Calu3 (cell line): Measurements from ENCODE around the gene SLC16A14. TPM values are rescaled to one million over a fixed set of nuclear protein-coding genes. Genes with fewer than 3 reads are reported as not detected.

Experiments used
- BruUV-seq: library from RNA; stranded (reverse); fragments of 400-500 nt; replicated peaks from 2 replicates; lab custom pipeline; 2021; lab: Mats Ljungman, UMichigan
- CTCF ChIA-PET: fragments of 300-600 bp; sonication (Branson Sonifier 250); formaldehyde crosslinking; loops from one replicate; lab custom pipeline; 2022; ENCODE audit warnings: antibody characterized with exemption; lab: Charles Lee
- DNase-seq: peaks from one replicate; pipeline ENCODE4 v3.0.0; 2022
- H3K27ac Mint-ChIP-seq: one replicate; pipeline ENCODE4 v1.8.0; 2022; ENCODE audit warnings: mixed read lengths; ENCODE audit not compliant: unreplicated experiment
- H3K27me3 Mint-ChIP-seq: one replicate; pipeline ENCODE4 v1.8.0; 2022; ENCODE audit warnings: mixed read lengths; ENCODE audit not compliant: unreplicated experiment
- H3K36me3 Mint-ChIP-seq: one replicate; pipeline ENCODE4 v1.8.0; 2022; ENCODE audit warnings: mild to moderate bottlenecking, moderate library complexity, mixed read lengths; ENCODE audit not compliant: insufficient read depth, unreplicated experiment
- H3K4me1 Mint-ChIP-seq: one replicate; pipeline ENCODE4 v1.8.0; 2022; ENCODE audit warnings: mild to moderate bottlenecking, low read depth, mixed read lengths; ENCODE audit not compliant: unreplicated experiment
- H3K4me3 Mint-ChIP-seq: one replicate; pipeline ENCODE4 v1.8.0; 2022; ENCODE audit warnings: mild to moderate bottlenecking, low read depth, moderate library complexity, mixed read lengths; ENCODE audit not compliant: unreplicated experiment
- H3K9me3 Mint-ChIP-seq: one replicate; pipeline ENCODE4 v1.8.0; 2022; ENCODE audit warnings: low read depth, mixed read lengths; ENCODE audit not compliant: unreplicated experiment
- intact Hi-C: fragments of 100-400 bp; cut with micrococcal nuclease; formaldehyde crosslinking; loops from one replicate; pipeline ENCODE4 v1.10.0; 2022; ENCODE audit not compliant: unreplicated experiment
- total RNA-seq: library from RNA; stranded (reverse); gene quantifications from 2 replicates; pipeline ENCODE4 v1.2.3, GENCODE V29; 2022
- TF ChIP-seq, protein P1 (sequence below): fragments of 200-600 bp; IDR thresholded peaks from one replicate; pipeline ENCODE4 v1.8.0; 2022; ENCODE audit warnings: antibody characterized with exemption; ENCODE audit not compliant: unreplicated experiment

SLC16A14 gene
- total RNA-seq, 1 experiment from 2014 or later, result 5.5 TPM

DNA sequence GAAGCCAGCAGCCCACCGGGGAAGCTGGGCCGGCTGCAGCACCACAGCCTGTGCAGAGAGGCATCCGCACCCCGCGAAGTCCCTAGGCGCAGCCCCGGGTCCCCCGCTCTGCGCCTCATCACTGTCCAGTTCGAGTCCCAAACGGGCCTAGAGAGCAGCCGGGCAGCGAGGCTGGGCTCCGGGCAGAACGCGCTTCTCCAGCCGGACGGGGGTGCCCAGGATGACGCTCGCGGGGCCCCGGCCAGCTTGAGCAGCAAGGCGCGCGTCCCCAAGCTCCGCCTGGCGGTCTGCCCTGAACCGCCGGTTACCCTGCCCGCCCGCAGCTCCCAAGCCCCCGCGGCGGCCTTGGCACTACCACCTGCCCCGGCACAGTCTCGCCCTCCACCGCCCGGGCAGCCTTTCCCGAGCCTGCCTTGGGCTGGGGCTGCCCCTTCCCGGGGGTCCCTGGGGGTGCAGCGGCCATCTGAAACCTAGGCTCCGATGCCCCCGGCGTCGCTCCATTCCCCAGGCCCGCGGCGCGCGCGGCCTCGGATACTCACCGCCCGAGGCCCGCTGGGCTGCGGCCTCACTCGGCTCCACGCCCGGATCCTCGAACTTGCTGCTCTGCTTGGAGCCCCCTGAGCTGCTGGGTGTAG lies 591 bp downstream of the SLC16A14 start:
- BruUV-seq, result no TSS peak
- CTCF ChIA-PET, result interaction anchor here (1.0 to 3.0 kb wide), 8 partner anchors 8 to 92 kb away, joined by 3 to 33 read pairs (median 4); no protein-coding TSS in a partner anchor
- peak; percentile 78 for DNase-seq
- H3K4me3 Mint-ChIP-seq, result peak overlapping the region; percentile 71
- H3K27me3 Mint-ChIP-seq, result no peaks in the 10 kb centered on the region
- peaks cover 22% of the 10 kb centered on the region for H3K36me3 Mint-ChIP-seq
- peak overlapping the region; percentile 26 for H3K27ac Mint-ChIP-seq
- intact Hi-C loops, result loop anchor here (10.0 kb wide), 1 partner anchor 347 kb away; the partner anchor contains the start of gene SP100
- TF ChIP-seq, protein P1, sequence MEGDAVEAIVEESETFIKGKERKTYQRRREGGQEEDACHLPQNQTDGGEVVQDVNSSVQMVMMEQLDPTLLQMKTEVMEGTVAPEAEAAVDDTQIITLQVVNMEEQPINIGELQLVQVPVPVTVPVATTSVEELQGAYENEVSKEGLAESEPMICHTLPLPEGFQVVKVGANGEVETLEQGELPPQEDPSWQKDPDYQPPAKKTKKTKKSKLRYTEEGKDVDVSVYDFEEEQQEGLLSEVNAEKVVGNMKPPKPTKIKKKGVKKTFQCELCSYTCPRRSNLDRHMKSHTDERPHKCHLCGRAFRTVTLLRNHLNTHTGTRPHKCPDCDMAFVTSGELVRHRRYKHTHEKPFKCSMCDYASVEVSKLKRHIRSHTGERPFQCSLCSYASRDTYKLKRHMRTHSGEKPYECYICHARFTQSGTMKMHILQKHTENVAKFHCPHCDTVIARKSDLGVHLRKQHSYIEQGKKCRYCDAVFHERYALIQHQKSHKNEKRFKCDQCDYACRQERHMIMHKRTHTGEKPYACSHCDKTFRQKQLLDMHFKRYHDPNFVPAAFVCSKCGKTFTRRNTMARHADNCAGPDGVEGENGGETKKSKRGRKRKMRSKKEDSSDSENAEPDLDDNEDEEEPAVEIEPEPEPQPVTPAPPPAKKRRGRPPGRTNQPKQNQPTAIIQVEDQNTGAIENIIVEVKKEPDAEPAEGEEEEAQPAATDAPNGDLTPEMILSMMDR, result no peak
- H3K4me1 Mint-ChIP-seq, result peaks cover 12% of the 10 kb centered on the region
- H3K9me3 Mint-ChIP-seq, result no peaks in the 10 kb centered on the region

DNA sequence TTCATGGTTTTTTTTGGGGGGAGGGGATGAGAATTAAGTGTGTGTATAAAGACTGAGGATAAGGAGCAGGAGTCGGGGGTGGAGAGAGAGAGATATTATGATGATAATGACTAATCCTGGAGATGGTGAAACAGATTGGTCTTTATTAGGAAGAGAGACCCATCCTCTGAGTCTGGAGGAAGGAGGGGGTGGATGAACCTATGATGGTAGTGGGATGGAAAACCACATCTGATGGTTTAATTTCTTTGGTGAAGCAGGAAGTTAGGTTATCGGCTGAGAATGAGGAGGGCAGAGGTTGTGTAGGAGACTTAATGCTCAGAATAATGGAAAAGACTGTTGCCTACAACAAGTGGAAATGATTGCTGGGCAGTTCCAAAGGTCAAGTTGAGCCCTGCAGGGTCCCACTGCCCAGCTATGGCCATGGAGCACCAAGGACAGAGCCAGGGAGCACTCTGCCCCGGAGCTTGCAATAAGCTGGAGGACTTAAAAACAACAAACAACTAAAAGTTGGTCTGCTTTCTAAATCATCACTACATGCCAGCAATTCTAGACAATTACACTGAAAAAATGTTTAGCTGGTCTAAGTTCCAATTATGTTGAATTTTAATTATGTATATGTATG lies 7.9 kb downstream of the SLC16A14 start:
- TF ChIP-seq, protein P1, result no peak
- no peaks in the 10 kb centered on the region for H3K4me1 Mint-ChIP-seq
- intact Hi-C loops, result loop anchor here (10.0 kb wide), 1 partner anchor 354 kb away; the partner anchor contains the start of gene SP100
- H3K27me3 Mint-ChIP-seq, result no peaks in the 10 kb centered on the region
- no peak overlapping the region for H3K4me3 Mint-ChIP-seq
- no peaks in the 10 kb centered on the region for H3K36me3 Mint-ChIP-seq
- DNase-seq, result no peak
- no peak overlapping the region for H3K27ac Mint-ChIP-seq
- no TSS peak for BruUV-seq
- CTCF ChIA-PET, result interaction anchor here (1.1 kb wide), 1 partner anchor 8 kb away, joined by 3 read pairs; the partner anchor contains the start of gene SLC16A14
- H3K9me3 Mint-ChIP-seq, result no peaks in the 10 kb centered on the region

DNA sequence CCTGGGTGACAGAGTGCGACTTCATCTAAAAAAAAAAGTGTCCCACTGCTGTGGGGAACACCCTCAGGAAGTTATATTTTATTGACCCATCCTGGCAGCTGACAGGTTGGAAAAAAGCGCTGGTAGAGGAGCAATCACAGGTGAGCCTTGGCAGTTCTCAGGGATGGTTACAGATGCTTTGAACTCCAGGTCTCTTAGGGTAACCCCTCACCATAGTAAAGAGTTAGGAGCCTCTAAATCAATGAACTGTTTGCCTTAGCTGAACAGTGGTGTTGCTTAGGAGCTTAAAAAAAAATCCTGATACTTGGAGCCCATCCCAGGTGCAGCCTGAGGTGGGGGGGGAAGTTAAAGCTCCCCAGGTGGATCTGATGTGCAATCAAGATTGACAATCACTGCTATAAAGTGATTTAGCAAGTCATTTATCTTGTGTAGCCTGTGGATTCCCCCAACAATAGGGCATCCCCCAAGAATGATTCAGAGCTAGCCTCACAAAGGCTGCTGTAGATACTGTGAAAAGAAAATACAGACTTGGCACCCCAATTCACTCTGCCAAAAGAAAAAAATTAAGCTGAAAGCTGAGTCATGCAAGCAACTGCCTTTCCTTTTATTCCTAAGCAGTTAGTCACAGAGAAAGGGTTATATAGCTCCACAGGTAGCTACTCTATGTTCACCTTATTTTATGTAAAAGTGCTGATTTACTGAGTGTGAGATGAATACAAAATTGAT lies 14.8 kb downstream of the SLC16A14 start:
- peak overlapping the region; percentile 37 for H3K27ac Mint-ChIP-seq
- intact Hi-C loops, result no loop called here
- H3K9me3 Mint-ChIP-seq, result no peaks in the 10 kb centered on the region
- no TSS peak for BruUV-seq
- no peak overlapping the region for H3K4me3 Mint-ChIP-seq
- peaks cover 11% of the 10 kb centered on the region for H3K4me1 Mint-ChIP-seq
- no peaks in the 10 kb centered on the region for H3K36me3 Mint-ChIP-seq
- no peak for DNase-seq
- TF ChIP-seq, protein P1, result no peak
- no peaks in the 10 kb centered on the region for H3K27me3 Mint-ChIP-seq
- CTCF ChIA-PET, result interaction anchor here (0.6 to 0.9 kb wide), 4 partner anchors 11 to 151 kb away, joined by 4 to 7 read pairs (median 5); no protein-coding TSS in a partner anchor

DNA sequence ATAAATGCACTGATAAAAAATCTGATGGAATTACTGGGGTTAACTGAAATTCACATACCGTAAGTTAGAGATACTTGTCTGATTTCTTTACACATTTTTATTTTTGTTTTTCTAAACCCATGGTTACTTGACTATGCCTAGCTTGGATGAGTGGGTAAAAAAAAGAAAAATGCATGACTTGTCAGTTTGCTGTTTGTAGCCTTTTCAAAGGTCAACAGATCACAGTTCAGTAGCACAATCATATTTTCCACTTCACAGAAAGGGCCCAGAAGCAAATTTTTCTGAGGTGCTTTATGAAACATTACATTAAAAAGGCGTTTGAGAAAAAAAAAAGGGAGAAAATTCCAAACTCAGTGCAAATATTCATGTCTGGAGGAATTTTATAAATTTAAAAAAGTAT lies 16.4 kb downstream of the SLC16A14 start:
- Mint-ChIP-seq H3K27ac (no peak overlapping the region), H3K27me3 (no peaks in the 10 kb centered on the region), H3K36me3 (no peaks in the 10 kb centered on the region), H3K4me1 (peaks cover 11% of the 10 kb centered on the region), H3K9me3 (no peaks in the 10 kb centered on the region), H3K4me3 (no peak overlapping the region)
- no peak for DNase-seq
- intact Hi-C loops, result no loop called here
- no TSS peak for BruUV-seq
- TF ChIP-seq, protein P1, result no peak
- CTCF ChIA-PET, result no interaction called here
